ENCODE data around the gene C1orf35. TPM values are rescaled to one million over a fixed set of nuclear protein-coding genes. Genes with fewer than 3 reads are reported as not detected.
A peak's percentile ranks its signal among the peaks of the same experiment; 100 is the strongest.

Gene C1orf35
- total and polyA plus RNA-seq, 9 of the 15 experiments (the other 6 are each of a cell fraction or from before 2014, with no cell fraction given) = 3.2 to 48.7 (median 12.5) TPM

DNA sequence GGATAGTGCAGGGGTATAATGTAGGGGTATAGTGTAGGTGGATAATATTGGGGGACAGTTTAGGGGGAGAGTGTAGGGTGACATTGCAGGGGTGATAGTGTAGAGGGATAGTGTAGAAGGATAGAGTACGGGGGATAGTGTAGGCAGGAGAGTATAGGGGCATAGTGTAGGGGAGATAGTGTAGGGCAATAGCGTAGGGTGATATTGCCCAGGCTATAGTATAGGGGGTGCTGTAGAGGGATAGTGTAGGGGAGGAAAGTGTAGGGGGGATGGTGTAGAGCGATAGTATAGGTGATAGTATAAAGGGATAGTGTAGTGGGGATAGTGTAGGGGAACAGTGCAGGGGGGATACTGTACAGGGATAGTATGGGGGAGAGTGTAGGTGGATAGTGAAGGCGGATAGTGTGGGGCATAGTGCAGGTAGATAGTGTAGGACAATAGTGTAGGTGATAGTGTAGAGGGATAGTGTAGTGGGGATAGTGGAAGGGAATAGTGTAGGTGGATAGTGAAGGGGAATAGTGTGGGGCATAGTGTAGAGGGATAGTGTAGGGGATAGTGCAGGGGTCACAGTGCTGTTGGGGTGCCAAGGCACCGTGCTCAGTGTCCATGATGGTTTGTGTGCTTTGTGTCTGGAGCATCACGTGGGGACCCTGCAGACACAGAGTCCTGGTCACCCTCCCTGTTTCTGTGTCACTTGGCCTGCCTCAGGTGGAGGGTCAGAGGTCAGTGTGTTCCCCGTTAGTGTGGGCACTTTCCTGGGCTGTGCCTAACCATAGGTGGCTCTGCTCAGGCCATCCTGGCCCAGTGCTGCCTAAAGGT, 31.1 kb downstream of the C1orf35 start (continued):
- TF ChIP-seq FOXO4 (CRISPR knock-in tag; IDR thresholded peaks at IDR 0.05) = no peak
- TF ChIP-seq USF2 (CRISPR knock-in tag; IDR thresholded peaks at IDR 0.05) = peak; percentile 42; the same call in 1 of the 2 replicates
- TF ChIP-seq TRIM28 (IDR thresholded peaks at IDR 0.05) = no peak
- TF ChIP-seq ELF4 (CRISPR knock-in tag; IDR thresholded peaks at IDR 0.05) = peak; percentile 73; the same call in 1 of the 2 replicates
- TF ChIP-seq, protein P1, sequence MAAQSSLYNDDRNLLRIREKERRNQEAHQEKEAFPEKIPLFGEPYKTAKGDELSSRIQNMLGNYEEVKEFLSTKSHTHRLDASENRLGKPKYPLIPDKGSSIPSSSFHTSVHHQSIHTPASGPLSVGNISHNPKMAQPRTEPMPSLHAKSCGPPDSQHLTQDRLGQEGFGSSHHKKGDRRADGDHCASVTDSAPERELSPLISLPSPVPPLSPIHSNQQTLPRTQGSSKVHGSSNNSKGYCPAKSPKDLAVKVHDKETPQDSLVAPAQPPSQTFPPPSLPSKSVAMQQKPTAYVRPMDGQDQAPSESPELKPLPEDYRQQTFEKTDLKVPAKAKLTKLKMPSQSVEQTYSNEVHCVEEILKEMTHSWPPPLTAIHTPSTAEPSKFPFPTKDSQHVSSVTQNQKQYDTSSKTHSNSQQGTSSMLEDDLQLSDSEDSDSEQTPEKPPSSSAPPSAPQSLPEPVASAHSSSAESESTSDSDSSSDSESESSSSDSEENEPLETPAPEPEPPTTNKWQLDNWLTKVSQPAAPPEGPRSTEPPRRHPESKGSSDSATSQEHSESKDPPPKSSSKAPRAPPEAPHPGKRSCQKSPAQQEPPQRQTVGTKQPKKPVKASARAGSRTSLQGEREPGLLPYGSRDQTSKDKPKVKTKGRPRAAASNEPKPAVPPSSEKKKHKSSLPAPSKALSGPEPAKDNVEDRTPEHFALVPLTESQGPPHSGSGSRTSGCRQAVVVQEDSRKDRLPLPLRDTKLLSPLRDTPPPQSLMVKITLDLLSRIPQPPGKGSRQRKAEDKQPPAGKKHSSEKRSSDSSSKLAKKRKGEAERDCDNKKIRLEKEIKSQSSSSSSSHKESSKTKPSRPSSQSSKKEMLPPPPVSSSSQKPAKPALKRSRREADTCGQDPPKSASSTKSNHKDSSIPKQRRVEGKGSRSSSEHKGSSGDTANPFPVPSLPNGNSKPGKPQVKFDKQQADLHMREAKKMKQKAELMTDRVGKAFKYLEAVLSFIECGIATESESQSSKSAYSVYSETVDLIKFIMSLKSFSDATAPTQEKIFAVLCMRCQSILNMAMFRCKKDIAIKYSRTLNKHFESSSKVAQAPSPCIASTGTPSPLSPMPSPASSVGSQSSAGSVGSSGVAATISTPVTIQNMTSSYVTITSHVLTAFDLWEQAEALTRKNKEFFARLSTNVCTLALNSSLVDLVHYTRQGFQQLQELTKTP (IDR thresholded peaks at IDR 0.05; ENCODE audit: low read depth in 1 of 2, partially characterized antibody in 2 of 2) = no peak
- no peak for TF ChIP-seq ZNF75A (CRISPR knock-in tag; IDR thresholded peaks at IDR 0.05)
